GM19467 (cell line): ENCODE data around the gene ZNF195.
"Not testable (repeated sequence)": the region's sequence is repeated elsewhere in the genome, so short reads cannot be mapped to it uniquely, and the experiment has no call there.

ENCODE experiments used
- ATAC-seq: cut with Tn5 transposase; IDR thresholded peaks from one replicate; pipeline ENCODE4 v1.9.1; 2021; ENCODE audit warnings: mild to moderate bottlenecking, moderate library complexity; ENCODE audit not compliant: unreplicated experiment

ZNF195 gene

DNA sequence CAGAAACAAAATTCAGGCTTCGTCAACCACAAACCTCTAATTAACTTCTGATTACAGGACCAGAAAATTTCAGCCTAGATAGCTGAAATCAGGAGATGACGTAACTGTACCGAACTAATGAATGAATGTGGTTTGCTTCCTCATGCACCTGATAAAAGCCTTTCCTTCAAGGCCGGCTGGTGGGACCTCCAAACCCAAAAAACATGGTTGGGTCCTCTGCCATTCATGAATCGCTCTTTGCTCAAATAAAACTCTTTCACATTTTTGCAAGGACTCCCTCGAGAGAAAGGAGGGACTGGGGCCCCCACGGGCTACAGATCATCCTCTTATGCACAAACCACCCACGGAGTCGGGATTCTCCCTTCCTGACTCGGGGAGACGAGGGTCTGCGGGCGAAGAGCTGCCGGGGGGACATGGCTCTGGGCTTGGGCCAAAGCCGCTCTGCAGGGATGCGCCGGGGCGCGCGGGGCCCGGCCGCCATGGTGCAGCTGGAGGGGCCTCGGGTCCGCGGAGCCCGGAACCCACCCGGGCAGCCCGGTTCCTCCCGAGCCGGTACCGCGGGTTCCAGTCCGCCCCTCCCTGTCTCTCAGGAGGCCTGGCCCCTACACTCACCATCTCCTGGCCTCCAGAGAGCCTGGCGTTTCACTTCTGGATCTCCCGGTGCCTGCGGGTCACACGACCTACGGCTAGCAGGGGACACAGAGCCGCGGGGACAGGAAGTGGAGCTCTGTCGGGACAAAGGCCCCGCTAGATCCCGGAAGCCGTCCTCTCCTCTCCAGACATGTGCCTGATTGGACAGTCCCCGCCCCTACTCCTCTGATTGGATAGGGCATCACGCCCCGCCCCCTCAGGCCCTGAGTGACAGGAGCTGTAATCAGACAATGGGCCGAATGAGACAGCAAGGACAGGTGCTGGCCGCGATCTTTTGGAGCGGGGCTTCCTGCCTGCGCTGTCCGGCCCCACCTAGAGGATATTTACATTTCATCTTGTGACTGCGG lies at the start of gene ZNF195:
Gene ZNF195 (minus strand): TSS at position 721 of the 998 bp plus-strand sequence. CDS start 106 bp downstream, at position 615.
- peak; percentile 99 for ATAC-seq

GRCh38 chr11:3428076-3428475 lies 49.1 kb upstream of the ZNF195 start:
- not testable (repeated sequence) for ATAC-seq

DNA sequence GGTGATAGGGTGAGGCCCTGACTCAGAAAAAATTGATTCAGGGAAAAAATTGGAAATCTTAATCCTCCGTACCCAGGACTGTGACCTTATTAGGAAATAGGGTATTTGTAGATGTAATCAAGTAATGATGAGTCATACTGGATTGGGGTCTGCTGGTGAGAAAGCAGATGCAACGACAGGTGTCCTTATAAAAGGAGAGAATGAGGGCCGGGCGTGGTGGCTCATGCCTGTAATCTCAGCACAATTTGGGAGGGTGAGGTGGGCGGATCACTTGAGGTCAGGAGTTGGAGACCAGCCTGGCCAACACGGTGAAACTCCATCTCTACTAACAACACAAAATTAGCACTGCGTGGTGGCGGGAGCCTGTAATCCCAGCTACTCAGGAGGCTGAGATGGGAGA lies 47.6 kb upstream of the ZNF195 start:
- ATAC-seq = not testable (repeated sequence)

DNA sequence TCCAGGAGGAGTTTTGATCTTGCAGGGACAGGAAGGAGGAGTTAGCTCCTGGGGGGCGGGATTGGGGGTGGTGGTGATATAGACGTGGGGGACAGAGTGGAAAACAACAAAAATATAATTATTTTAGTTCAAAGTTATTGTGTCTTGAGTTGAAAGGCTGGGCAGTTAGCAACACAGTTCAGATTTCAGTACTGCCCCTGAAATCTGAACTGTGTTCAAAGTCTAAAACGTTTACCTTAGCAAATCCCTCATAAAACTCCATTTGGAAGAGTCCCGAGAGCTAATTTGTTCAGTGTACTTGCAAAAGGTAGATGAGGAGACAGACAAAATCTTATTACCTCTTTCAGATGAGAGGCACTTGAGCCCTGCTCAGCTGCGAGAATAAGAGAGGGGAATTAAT lies 45.0 kb upstream of the ZNF195 start:
- ATAC-seq = not testable (repeated sequence)

DNA sequence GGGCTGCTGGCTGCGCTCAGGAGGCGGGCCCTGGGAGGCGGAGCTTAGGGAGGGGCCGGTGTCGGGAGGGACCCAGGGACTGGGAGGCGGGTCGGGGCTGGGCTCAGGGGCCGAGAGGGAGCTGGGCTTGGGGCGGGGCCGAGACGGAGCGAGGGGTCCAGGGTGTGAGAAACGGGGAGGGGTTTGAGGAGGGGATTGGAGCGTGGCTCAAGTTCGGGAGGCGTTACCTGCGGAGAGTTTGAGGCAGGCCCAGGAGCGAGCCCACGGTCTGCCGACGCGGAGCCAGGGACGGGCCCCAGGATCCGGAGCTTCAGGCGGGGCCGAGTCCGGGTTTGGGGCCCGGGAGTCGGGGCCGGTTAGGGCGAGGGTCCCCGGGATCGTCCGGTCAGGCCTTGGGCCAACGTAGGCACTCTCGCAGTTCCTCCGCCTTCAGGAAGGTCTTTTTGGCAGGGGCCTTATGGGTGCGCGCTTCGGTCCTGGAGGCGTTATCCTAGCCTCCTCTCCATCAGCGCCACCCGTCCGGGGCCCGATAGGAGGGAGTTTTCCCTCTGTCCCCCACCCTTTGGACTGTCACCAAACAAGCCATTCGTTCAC lies 44.3 kb upstream of the ZNF195 start:
- ATAC-seq = not testable (repeated sequence)

- peak; percentile 98 for ATAC-seq
These were observed 43.6 kb upstream of the ZNF195 start for GRCh38 chr11:3422380-3423137.

DNA sequence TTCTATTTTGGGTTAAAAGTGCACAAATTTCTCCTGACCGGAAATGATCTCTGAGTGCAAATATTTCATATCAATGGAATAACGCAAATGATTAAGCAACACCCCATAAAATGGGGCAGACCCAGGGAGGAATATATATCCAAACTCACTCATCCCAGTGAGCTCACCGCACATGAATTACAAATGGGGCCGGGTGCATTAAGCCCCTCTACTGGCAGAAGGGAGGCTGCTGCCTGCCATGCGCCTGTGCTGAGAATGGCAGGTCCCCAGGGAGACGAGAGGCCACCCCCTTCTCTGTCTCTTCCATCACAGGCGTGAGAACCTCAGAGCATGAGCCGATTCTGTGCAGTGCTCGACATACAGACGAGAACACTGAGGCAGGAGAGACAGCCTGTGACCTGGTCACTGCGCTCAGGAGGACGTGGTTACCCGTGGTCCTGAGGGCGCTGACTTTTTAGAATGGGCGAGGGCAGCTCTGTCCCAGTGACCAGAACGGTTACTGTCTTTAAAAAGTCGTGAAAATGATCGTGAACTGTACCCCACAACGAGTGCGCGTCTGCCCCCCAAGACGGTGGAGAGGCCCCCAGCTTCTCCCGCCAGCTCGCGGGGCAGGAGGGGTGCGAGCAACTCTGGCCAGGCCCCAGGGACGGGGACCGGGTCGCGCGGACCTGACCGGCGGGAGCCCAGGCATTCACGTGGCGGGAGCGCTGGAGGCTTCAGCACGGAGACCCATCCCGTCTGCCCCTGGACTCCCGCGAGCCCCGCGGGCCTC lies 42.8 kb upstream of the ZNF195 start:
- not testable (repeated sequence) for ATAC-seq

GRCh38 chr11:3420281-3421042 lies 41.5 kb upstream of the ZNF195 start:
- not testable (repeated sequence) for ATAC-seq

DNA sequence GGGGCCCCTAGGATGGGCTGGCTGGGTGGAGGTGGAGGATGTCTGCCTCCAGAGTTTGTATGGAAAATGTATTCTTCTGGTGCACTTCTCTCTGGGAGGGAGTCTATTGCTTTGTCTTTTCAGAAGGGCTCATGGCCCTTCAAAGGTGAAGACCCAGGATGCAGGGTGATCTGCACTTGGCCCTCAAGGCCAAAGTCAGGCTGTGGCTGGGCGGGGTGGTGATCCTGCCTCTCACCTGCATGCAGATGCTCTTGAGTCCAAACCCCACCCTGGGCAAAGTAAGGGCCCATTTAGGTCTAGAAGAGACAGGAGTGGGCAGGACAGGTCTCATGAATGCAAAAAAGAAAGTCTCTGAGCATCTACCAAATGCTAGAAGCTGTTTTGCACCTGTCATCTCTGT lies 40.5 kb upstream of the ZNF195 start:
- not testable (repeated sequence) for ATAC-seq

- ATAC-seq = not testable (repeated sequence)
These were observed 38.1 kb upstream of the ZNF195 start for GRCh38 chr11:3417047-3417446.

- not testable (repeated sequence) for ATAC-seq
These were observed 36.4 kb upstream of the ZNF195 start for GRCh38 chr11:3415301-3415700.

GRCh38 chr11:3413666-3414065 lies 34.7 kb upstream of the ZNF195 start:
- not testable (repeated sequence) for ATAC-seq

DNA sequence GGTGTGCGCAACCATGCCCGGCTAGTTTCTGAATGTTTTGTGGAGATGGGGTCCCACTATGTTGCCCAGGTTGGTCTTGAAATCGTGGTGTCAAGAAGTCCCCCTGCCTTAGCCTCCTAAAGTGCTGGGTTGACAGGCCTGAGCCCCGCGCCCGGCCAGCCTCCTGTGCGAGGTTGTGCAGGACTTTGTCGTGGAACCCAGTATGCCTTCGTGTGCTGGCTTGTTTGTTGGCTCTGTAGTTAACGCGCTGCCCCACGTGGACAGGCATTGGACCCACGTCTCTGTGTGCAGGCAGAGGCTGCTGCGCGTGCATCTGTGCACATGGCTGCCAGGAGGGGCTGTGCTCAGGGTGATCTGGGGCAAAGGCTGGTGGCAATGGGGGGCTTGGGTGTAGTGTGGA lies 33.9 kb upstream of the ZNF195 start:
- ATAC-seq = no peak

DNA sequence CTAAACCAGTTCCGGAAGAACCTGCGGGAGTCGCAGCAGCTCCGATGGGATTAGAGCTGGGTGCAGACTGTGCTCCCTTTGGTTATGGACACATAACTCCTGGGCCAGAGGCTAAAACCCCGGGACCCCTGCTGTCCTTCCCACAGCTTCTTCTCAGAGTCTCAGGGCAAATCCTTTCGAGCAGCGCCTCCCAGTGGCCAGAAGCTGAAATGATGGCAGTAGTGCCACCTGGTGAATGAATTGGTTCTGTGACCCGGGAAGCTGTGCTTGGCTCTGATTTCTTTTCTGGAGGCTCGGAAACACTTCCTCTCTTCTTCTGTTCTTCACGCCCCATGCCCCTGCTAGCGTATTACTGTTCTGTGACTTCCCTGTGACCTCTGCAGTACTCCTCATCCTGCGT lies 29.8 kb upstream of the ZNF195 start:
- not testable (repeated sequence) for ATAC-seq

GRCh38 chr11:3408058-3408605 lies 29.2 kb upstream of the ZNF195 start:
- not testable (repeated sequence) for ATAC-seq

DNA sequence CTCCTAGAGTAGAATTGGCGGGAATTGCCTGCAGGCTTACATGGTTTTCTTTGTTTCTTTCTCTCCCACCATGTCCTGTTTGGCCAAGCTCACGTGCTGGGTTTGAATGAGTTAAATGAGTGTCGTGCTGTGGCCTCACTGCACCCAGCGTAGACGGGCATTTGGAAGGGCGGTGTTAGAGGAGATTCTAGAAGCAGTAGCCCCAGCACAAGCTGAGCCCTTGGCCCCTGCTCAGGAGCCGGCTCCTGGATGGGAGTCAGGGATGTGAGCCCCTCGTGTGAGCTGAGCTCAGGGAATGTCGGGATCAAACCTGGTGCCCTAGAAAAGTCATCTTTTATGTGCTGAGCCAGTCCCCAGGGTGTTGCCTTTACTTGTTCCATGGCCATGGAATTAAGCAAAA lies 28.0 kb upstream of the ZNF195 start:
- ATAC-seq = not testable (repeated sequence)

DNA sequence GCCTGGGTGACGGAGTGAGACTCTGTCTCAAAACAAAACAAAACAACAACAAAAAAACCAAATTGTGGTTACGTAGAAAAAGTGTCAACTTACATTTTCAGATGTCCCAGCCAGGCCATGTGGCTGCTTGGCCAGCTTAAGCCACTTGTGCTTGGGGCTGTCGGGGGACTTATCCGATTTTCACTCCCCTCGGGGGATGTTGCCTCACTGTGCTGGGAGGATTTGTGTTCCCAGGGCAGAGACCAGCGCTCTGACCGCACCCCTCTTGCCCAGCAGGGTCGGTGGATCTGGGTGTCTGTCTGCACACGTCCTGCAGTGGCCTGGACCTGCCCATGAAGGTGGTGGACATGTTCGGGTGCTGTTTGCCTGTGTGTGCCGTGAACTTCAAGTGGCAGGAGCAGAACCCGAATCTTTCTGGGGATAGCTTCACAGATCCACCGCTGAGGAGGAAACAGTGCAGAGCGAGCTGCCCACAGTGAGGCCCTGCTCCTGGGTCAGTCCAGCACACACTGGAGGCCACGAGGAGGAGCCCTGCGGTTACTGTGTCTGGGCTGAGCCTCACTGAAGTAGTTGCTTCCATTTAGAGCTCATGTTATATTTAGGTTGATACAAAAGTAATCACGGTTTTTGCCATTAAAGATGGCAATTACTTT lies 27.4 kb upstream of the ZNF195 start:
- ATAC-seq = not testable (repeated sequence)

DNA sequence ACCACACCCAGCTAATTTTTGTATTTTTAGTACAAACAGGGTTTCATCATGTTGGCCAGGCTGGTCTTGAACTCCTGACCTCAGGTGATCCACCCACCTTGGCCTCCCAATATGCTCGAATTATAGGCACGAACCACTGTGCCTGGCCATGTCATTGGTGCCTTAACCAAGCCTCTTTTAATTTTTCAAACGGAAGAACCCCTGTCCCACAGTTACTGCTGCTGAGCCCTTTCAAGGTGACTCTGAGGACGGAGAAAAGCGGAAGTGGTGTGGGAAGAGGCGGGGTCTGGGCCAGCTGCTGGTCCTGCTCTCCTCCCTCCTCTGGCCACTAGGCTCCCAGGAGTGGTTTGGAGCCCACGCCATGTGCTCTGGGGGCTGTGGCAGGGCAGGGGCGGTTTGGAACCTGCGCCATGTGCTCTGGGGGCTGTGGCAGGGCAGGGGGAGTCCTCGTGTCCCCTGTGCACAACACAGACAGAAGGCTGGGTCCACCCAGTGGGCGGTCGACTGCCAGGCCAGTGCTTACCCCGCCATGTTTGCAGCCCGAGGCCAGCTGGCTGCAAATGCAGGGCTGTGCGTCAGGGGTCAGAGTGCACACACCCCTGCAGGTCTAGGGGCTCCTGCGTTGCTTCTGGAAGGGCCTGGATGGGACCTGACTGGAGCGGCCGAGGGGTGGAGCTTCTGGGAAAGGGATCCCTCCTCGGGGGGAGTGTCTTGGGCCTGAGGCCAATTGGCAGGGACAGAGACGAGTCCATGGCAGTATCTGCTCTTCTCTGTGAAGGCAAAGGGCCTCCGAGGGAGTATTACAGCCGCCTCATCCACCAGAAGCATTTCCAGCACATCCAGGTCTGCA lies 25.4 kb upstream of the ZNF195 start:
- ATAC-seq = not testable (repeated sequence)
